ENCODE results near the gene ATP5MK.

The ATP5MK gene

GRCh38 chr10:103416436-103417147, 20.3 kb upstream of the ATP5MK start:
- Histone ChIP-seq H3K9me3 (no peaks in the 10 kb centered on the region), H3K4me3 (ENCODE audit: low read depth, low read length) (no peak overlapping the region), H3K27me3 (no peaks in the 10 kb centered on the region), H3K36me3 (peaks cover 87% of the 10 kb centered on the region), H3K4me1 (no peaks in the 10 kb centered on the region)
- peak; percentile 65 for DNase-seq
- TF ChIP-seq CTCF (IDR thresholded peaks at IDR 0.05; ENCODE audit: low read depth, low read length) = peak; percentile 58

- Histone ChIP-seq H3K36me3 (peaks cover 89% of the 10 kb centered on the region), H3K9me3 (no peaks in the 10 kb centered on the region), H3K27me3 (no peaks in the 10 kb centered on the region), H3K4me1 (no peaks in the 10 kb centered on the region), H3K4me3 (ENCODE audit: low read depth, low read length) (no peak overlapping the region)
- no peak for DNase-seq
- no peak for TF ChIP-seq CTCF (IDR thresholded peaks at IDR 0.05; ENCODE audit: low read depth, low read length)
These were observed 19.3 kb upstream of the ATP5MK start for GRCh38 chr10:103415581-103415980.

GRCh38 chr10:103413564-103413963, 17.3 kb upstream of the ATP5MK start:
- no peak for TF ChIP-seq CTCF (IDR thresholded peaks at IDR 0.05; ENCODE audit: low read depth, low read length)
- DNase-seq = no peak
- H3K36me3 ChIP-seq = peaks cover 84% of the 10 kb centered on the region
- no peaks in the 10 kb centered on the region for H3K9me3 ChIP-seq
- H3K4me3 ChIP-seq (ENCODE audit: low read depth, low read length) = no peak overlapping the region
- H3K27me3 ChIP-seq = no peaks in the 10 kb centered on the region
- H3K4me1 ChIP-seq = no peaks in the 10 kb centered on the region

GRCh38 chr10:103397191-103397825, 1.0 kb upstream of the ATP5MK start:
- peaks cover 51% of the 10 kb centered on the region for H3K36me3 ChIP-seq
- H3K4me1 ChIP-seq = no peaks in the 10 kb centered on the region

GRCh38 chr10:103396789-103397087, 463 bp upstream of the ATP5MK start:
- peaks cover 53% of the 10 kb centered on the region for H3K36me3 ChIP-seq
- TF ChIP-seq CTCF (IDR thresholded peaks at IDR 0.05; ENCODE audit: low read depth, low read length) = no peak
- no peaks in the 10 kb centered on the region for H3K4me1 ChIP-seq

More at GRCh38 chr10:103397191-103397825, 1.0 kb upstream of the ATP5MK start:
- H3K9me3 ChIP-seq = no peaks in the 10 kb centered on the region
- TF ChIP-seq CTCF (IDR thresholded peaks at IDR 0.05; ENCODE audit: low read depth, low read length) = no peak
- no peaks in the 10 kb centered on the region for H3K27me3 ChIP-seq
- DNase-seq = no peak
- H3K4me3 ChIP-seq (ENCODE audit: low read depth, low read length) = peak overlapping the region; percentile 89

GRCh38 chr10:103395754-103396066, 565 bp downstream of the ATP5MK start:
- no peak for TF ChIP-seq CTCF (IDR thresholded peaks at IDR 0.05; ENCODE audit: low read depth, low read length)
- Histone ChIP-seq H3K9me3 (no peaks in the 10 kb centered on the region), H3K4me3 (ENCODE audit: low read depth, low read length) (peak overlapping the region; percentile 89), H3K36me3 (peaks cover 53% of the 10 kb centered on the region), H3K27me3 (no peaks in the 10 kb centered on the region), H3K4me1 (no peaks in the 10 kb centered on the region)
- DNase-seq = no peak

More at GRCh38 chr10:103396789-103397087, 463 bp upstream of the ATP5MK start:
- Histone ChIP-seq H3K27me3 (no peaks in the 10 kb centered on the region), H3K9me3 (no peaks in the 10 kb centered on the region), H3K4me3 (ENCODE audit: low read depth, low read length) (peak overlapping the region; percentile 89)
- DNase-seq = no peak
